ENCODE results near the gene PARVA. TPM values are rescaled to one million over a fixed set of nuclear protein-coding genes. Genes with fewer than 3 reads are reported as not detected.

Gene PARVA
- polyA plus RNA-seq, 1 donor: 75.8 TPM

DNA sequence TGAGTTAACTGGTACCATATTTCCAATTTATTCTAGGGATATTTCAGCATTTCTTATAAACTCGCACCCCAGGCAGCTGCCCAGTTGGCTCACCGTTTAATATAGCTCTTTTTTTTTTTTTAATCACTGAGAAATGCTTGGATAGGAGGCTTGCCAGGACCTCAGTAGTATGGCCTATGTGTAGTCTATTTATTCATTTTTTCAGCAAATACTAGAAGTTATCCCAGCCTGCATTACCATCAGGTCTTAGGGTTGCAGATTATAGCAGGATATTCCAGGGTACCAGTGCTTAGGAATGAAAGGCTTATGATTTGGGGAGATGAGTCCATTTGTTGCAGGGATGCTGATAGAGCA, 26.6 kb downstream of the PARVA start:
- no peak for DNase-seq

DNA sequence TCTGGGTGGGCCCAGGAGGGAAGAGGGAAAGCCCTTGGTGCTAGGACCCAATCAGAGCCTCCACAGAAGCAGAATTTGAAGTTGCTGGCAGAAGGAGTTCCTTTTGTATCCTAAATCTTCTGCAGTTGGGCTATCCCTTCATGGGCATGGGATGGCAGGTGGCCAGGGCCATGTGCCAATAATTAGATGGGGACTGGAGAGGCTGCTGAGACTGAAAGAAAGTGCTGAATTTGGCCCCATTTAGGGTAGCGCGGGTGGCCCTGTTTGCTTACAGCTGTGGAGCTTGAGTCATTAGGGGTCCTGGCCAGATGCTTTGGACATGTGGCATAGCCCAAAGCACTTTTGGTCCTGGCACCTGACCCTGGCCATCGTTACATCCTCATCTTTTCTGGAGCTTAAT, 27.1 kb downstream of the PARVA start:
- DNase-seq: no peak

DNA sequence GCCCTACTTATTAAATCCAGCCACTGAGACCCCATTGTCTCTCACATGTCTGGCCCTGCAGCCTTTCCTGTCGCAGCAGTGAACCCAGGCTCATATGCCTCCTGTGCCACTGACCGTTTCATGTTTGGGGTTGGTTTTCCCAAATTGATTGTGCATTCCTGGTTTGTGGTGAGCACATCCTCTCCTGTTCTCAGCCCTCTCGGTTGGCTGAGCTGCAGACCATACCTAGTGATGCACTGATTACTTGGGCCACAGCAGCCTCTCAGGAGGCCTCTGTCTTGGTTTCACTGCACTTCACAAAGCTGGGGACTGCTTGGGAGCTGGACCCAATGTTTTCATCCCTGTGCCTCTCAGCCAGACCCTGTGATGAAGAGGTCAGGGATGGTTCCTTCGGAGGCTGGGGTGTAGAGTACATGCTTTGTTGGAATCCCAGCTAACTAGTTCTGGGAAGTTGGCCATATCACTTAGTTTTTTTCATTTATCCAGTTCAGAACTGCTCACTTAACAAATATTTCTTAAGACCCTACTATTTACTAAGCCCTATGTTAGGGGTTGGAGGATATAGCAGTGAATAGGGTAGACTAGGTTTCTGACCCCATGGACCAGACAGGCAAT, 30.9 kb downstream of the PARVA start:
- DNase-seq: no peak

DNA sequence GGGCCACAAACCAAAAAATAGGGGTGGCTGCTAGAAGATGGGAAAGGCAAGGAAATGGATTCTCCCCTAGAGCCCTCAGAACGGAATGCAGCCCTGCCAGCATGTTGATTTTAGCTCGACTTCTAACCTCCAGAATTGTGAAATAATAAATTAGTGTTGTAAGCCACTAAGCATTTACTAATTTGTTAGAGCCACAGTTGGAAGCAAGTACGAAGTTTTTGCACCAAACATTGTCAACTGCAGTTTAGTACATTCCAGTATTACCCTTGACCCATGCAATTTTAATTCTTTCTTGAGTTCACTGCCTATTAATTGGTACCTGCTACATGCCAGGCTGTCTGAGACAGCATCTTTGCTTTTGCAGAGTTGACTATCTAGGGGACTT, 32.2 kb downstream of the PARVA start:
- no peak for DNase-seq

DNA sequence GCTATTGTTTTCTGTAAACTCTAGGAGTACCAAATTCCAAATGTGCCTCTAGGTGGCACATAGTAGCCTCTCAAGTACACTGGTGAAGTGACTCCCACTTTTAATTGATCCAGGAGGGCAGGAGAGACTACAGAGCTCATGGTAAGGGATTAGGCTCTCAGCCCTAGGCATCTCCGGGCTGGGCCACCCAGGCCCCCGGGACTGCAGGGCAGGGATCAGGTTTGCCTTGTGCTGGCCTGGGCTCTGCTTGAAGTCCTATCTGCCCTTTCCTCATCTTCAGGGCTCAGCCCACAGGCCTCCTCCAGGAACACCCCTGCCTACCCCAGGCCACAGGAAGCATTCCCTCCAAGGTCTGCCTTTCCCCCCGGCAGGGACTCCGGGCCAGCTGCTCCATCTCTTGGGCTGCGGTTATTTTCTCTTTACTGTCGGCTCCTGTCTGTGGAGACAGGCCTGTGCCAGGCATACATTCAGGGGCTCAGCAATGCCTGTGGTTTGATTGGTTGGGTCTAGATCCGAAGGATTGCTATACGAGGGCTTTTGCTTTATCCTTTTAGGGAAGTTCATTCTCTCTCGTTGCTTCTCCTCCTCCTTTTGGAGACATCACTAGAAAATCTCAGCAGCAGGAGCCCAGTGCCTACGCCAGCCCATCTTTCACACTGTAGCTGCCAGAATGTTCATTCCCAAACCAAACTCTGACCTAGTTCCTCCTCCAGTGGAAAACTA, 32.8 kb downstream of the PARVA start:
- DNase-seq: no peak

DNA sequence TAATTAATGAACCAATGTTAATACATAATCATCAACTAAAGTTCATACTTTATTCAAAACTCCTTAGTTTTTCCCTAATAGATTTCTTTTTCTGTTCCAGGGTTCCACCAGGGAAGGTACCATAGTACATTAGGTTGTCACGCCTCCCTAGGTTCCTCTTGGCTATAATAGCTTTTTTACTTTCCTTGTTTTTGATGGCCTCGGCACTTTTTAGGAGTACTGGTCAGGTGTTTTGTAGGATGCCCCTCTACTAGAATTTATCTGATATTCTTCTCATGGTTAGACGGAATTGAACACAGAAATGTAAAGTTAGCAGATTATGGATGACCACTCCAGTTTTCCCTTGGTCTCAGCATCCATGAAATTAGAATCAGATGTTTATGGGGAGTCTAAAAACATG, 34.0 kb downstream of the PARVA start:
- no peak for DNase-seq

DNA sequence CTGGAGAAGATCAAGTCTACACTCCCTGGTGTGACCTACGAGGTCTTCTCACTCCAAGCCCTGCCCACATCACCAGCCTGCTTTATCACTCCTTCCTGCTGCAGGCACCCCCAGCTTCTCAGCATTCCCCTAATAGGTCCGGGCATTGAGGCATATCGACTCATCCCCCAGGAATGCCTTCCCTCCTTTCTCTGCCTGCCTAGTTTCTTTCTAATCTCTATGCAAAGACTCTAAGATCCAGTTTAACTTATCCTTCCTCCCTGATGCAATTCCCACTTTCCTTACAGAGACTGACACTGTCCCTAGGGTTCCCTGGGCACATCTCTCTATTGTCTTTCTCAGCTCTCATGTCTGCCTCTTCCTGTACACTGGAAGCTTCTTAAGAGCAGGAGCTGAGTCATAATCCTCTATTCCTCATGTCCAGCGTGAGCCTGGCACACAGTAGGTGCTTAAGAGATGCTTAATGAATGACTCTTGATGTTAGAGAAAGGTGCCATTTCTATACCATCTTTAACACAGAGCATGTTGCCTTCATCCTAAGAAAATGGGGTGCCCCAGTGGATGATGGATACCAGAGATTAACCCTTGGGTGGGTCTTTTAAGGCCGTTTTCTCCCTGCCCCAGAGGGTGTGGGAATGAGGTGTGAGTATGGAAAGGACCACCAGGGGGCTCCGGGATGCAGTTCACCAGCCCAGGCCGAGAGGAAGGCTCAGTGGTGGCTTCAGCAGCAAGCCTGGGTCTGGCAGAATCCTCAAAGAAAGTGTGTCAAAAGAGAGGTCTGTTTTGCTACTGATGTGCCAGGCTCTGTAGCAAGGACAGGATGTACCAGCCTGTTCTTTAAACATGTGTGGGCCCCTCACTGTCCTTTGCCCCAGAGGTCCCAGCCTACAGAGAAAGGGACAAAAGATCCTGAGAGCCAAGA, 34.7 kb downstream of the PARVA start:
- DNase-seq: peak; percentile 62

DNA sequence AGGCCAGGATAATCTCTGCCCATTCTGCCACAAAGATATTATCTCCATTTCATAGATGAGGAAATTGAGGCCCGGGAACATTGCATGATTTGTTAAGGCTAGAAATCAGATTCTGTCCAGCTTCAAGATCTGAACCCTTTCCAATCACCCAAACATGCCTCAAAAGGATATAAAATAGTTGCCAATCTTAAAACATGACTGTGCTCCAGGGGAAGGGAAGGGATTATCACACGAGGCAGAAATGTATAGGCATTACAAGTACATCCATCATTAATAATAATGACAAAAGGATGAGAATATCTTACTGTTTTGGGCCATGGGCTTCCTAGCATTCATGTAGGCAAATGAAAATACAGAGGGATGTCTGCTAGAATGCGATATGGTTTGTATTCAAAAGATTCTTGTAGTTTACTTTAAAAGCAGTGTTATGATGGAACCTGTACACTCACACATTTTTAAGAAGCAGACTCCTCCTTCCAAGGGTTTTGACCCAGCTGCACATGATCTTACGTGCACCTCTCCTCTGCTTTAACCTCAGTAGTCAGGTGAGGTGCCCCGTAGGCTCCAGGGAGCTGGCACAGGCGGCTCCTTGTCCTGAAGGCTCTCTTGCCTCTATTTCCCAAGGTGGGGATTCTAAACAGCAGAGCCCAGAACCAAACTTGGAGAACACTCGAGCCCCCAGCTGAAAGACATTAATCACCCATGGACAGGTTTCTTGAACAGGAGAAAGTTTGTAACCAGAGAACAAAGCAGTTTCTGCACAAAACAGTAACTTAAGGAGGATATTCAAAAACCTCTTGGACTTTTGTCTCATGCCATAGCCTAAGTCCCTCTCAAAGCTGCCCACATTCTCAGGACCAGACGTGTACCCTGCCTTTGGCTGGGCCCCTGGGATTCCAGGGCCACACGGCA, 36.0 kb downstream of the PARVA start:
- no peak for DNase-seq

DNA sequence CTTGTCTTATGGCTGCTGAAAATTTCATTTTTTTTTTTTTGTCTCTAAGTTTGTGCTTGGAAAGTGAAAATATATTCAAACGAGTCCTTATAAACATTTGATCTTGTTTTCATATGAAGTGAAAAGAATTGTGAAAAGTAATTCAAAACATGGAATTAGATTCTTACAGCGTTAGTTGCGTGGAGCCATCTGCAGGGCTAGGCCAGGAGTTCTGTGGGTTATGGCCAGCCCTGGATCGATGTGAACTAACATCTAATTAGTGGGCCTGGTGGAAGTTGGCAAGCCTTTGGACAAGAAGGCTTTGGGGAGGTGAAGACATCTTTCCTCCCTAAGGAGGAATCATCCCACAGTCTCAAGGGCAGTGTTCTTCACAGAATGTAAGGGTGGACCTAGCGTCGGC, 37.2 kb downstream of the PARVA start:
- DNase-seq: no peak

DNA sequence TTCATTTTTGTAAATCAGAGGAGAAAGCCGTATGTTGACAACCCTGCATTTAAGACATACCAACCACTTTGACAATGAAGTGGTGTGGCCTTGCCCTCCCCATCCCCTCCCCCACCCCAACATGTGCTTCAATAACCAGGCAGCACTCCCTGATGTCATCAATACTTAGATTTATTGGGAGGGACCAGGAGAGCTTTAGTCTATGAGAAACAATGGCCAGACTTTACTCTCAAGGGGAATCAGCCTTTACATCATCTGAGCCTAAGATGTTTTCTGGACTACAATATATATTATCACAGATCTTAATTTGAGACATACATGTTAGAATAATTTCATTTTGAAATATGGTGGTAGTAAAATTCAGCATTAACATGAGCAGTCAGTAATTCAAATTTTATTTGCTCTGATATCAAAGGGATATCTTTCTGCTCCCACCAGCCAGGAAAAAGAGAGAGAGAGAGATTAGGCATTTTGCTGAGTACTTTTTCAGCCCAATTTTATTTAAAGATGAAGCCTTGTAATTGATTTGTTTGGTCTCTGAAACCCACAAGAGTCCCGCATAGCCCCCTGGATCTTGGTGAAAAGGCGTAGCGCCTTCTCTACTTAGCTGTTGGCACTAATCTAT, 38.1 kb downstream of the PARVA start:
- DNase-seq: no peak

DNA sequence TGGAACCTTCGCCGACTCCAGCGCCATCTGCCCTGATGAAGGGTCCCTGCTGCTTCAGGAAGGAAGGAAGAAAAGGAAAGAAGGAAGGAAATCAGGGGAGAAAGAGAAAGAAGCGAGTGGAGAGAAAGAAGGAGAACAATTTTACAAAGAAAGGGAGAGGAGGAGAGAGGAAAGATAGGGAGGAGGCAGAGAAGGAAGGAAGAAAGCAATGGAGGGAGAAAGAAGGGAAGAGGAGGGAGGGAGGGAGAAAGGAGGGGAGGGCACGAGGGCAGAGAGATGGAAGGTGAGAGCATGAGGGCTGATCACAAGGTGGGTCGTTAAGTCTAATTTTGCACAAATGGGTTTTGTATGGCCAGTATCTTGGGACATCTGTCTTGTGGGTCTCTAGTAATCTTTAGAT, 39.2 kb downstream of the PARVA start:
- no peak for DNase-seq

DNA sequence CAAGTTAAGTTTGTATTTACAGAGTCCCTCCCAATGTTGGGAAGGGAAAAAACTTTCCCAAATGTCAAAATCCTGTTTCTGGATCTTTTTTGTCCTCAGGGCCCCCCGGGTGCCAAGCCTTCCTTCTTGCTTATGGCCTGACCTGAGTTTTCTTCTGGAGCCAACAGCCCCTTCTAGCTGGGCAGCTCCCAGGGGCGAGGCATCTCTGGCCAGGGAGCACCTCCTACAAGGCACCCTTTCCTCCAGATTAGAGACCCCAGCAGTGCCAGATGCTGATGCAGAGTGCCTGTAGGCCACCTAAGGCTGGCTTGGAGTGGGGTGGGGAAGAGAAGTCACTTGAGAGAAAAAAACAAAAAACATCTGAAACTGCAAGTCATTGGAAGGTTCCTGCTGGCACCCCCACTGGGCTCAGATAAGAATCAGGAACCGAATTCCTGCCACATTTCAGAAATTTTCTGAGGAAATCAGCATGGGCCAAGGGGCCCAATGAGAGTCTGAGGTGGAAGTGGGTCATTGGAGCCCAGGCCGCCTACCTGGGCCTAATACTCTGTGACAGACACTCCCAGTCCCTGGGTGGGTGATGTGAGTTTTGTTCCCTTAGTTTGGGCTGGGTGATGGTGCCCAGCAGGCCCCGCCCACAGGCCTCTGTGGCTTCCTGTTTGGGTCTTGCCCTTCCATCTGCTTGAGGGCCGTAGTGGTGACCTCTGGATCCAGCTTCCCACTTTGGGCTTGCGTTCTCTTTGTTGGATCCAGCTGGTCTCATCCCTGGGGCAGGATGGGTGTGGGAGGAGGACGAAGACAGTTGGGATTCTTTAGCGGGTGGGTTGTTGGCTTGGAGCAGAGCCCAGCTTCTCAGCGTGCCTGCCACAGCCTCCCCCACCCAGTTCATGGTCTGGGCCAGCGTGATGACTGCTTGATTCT, 40.6 kb downstream of the PARVA start:
- DNase-seq: no peak

DNA sequence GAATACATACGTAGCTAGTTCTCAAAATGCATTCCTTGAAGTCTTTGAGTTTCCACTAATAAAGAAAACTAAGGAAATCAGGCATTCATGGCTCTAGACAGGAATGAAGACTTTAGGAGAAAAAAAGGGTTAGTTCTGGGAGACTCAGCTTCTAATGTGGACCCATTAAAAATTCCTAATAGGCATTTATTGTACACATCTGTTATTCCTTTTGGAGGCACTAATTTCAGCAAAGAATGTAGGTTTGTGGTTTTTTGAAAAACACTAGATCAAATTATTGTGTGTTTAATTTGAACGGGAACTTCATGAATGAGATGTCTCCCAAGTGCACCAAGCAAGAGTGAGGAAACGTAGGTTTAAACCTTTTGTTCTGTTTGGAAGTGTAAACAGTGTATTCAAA, 42.7 kb downstream of the PARVA start:
- no peak for DNase-seq

DNA sequence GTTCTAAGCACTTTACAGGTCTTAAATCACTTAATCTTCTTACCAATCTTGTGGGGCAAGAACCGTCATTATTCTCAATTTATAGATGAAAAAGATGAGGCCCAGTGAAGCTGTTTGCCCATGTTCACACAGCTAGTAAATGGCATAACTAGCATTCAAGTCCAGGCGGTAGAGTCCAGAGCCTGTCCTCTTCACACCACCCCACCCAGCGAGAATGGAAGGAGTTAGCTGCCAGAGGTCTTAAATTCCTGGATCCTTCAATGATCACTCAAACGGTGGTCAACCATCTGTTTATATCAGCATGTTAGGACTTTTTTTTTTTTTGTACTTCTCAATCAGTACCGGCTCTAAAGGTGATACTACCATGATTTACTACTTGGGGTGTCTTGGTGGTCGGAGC, 43.3 kb downstream of the PARVA start:
- no peak for DNase-seq

DNA sequence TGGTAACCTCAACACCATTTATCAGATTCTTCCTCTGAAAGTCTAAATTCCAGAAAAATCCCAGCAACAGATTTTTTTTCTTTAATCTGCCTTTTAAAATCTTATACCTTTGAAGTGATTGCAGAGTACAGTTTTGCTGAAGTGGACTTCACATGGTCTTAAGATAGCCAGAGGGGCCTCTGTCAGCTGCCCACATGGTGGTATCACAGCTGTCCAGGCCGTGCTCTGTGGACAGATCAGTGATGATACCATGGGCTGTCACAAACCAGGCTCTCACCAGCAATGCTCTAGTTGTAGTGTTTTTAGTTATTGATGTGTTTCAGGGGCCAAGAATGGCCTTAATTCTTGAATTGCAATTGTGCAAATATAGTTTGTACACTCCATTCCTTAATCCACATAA, 44.0 kb downstream of the PARVA start:
- DNase-seq: no peak

DNA sequence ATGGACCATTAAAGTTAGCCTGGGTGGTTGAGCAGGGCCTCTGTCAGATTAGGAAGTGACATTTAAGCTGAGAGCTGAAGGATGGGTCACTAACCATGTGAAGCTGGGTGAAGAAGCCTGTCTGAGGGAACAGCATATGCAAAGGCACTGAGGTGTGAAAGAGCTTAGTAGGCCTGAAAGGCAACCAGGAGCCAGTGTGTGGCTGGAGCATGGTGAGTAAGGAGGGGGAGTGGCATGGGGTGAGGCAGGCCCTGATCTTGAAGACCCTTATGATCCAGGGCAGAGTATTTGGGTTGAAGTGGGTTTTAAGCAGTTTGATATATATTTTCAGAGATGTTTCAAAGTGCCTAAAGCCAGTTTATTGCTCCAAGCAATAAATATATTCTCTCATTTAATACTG, 48.8 kb downstream of the PARVA start:
- DNase-seq: no peak

DNA sequence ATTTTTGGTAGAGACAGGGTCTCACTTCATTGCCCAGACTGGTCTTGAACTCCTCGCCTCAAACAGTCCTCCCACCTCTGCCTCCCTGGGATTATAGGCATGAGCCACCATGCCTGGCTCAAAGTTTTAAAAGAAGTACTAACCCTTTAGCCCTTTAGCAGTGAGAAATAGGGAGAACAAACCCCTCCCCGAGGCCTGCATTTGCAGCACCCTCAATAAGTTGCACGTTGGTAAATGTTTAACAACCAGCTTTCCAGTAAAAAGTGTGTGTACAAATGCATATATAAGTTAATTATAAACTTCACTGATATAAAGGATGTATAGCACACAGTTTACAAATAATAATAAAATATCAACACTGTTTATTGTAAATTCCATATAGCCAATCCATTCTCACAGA, 51.8 kb downstream of the PARVA start:
- DNase-seq: no peak

DNA sequence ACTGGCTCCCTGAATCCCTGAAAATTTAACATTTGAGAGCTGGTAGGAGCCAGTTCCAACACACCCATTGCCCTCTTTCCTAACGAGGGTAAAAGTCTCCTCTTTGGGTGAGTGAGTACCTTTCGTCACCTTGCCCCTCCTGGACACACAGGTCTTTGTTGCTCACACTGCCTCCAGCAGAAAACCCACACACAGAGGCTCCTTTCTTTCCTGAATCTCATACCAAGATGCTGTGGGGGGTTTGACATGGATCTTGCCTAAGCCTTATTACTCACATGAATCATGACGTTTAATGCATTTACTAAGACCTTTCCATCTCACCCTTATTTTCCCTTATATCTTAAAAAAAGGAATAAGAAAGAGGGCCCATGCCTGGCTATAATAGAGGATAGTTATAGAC, 53.0 kb downstream of the PARVA start:
- DNase-seq: no peak

DNA sequence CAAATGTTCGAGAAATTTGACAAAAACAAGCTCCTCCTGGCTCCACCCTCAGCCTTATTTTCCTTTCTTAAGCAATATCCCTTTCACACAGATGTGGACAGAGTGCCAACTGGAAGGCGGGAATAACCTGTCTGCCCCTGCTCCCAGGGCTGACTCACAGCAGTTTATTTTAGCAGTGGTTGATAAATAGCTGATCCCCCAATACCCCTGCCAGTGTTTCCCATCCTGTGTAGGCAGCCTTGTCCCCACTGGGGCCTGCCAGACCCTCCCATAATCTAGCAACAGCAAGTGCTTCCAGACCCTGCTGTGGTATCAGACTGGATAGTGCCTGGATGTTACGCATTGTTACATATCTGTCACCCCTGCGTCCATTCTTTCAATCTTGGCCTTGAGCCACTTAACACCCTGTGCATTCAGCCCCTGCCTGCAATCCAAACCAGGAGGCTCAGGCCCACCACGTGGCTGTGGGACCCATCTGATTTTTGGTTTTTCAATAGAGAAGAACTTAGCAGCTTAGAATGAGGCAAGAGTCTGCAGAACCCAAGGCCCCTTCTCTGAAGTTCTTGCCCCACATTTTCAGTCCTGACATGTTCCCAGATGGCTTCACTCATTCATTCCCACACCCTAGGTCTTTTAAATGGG, 53.7 kb downstream of the PARVA start:
- no peak for DNase-seq

DNA sequence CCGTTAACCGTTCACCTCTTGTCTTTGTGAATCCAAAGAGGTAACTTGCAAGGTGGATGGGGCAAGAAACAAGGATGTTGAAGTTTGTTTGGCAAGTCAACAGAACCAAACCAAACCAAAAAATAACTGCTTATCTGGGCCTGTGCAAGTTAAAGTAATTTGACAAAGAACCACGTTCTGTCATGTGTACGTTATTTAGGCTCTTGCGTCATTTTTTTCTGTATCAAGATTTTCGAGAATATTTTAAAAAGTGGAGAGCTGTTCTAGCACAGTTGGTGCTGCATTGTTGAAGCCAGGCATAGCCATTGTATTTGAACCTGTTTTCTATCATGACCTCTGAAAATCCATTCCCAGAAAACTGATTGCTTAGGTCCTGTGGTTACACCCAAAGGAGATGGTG, 55.1 kb downstream of the PARVA start:
- DNase-seq: no peak

DNA sequence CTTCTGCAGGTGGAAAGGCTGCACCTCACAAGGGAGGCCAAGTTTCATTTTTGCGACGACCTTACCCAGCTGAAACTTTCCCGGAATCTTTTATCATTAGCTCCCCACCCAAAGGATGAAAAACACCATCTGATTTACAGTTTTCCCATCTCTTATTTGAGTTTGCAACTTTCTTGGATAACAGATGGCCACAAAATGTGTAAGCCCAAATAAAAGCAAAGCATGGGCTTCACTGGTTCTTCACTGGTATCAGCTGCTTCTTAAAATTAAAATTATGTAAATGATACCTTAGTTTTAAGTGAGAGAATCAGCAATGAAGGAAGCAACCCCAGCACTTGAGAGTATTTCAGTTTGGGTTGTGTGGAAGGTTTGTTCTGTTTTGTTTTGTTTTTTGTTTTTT, 55.8 kb downstream of the PARVA start:
- no peak for DNase-seq

Data from hindlimb muscle (tissue), 1 donor.